Measurements from ENCODE around the gene LYZL1.

LYZL1 gene

GRCh38 chr10:29250066-29250465, 38.8 kb upstream of the LYZL1 start:
- TF ChIP-seq, protein P1, sequence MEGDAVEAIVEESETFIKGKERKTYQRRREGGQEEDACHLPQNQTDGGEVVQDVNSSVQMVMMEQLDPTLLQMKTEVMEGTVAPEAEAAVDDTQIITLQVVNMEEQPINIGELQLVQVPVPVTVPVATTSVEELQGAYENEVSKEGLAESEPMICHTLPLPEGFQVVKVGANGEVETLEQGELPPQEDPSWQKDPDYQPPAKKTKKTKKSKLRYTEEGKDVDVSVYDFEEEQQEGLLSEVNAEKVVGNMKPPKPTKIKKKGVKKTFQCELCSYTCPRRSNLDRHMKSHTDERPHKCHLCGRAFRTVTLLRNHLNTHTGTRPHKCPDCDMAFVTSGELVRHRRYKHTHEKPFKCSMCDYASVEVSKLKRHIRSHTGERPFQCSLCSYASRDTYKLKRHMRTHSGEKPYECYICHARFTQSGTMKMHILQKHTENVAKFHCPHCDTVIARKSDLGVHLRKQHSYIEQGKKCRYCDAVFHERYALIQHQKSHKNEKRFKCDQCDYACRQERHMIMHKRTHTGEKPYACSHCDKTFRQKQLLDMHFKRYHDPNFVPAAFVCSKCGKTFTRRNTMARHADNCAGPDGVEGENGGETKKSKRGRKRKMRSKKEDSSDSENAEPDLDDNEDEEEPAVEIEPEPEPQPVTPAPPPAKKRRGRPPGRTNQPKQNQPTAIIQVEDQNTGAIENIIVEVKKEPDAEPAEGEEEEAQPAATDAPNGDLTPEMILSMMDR (IDR thresholded peaks at IDR 0.05; ENCODE audit: insufficient read depth, low read length): no peak
- TF ChIP-seq POLR2AphosphoS5 (IDR thresholded peaks at IDR 0.05; ENCODE audit: low read depth): no peak
- H3K27me3 ChIP-seq (ENCODE audit: insufficient read depth, poor library complexity, severe bottlenecking): no peaks in the 10 kb centered on the region
- H3K4me3 ChIP-seq (replicated peaks; ENCODE audit: insufficient read depth, low read length): no peak overlapping the region
- no peak for DNase-seq (ENCODE audit: low read depth in 1 of 2, low spot score in 1 of 2)
- no peak overlapping the region for H3K27ac ChIP-seq (replicated peaks)

- H3K4me3 ChIP-seq (replicated peaks; ENCODE audit: insufficient read depth, low read length): no peak overlapping the region
- no peak overlapping the region for H3K27ac ChIP-seq (replicated peaks)
- TF ChIP-seq SPI1 (IDR thresholded peaks at IDR 0.05; ENCODE audit: borderline replicate concordance, low read depth) (no peak), POLR2AphosphoS5 (IDR thresholded peaks at IDR 0.05; ENCODE audit: low read depth) (no peak), GABPA (IDR thresholded peaks at IDR 0.05; ENCODE audit: low read depth) (no peak)
- TF ChIP-seq, protein P2, sequence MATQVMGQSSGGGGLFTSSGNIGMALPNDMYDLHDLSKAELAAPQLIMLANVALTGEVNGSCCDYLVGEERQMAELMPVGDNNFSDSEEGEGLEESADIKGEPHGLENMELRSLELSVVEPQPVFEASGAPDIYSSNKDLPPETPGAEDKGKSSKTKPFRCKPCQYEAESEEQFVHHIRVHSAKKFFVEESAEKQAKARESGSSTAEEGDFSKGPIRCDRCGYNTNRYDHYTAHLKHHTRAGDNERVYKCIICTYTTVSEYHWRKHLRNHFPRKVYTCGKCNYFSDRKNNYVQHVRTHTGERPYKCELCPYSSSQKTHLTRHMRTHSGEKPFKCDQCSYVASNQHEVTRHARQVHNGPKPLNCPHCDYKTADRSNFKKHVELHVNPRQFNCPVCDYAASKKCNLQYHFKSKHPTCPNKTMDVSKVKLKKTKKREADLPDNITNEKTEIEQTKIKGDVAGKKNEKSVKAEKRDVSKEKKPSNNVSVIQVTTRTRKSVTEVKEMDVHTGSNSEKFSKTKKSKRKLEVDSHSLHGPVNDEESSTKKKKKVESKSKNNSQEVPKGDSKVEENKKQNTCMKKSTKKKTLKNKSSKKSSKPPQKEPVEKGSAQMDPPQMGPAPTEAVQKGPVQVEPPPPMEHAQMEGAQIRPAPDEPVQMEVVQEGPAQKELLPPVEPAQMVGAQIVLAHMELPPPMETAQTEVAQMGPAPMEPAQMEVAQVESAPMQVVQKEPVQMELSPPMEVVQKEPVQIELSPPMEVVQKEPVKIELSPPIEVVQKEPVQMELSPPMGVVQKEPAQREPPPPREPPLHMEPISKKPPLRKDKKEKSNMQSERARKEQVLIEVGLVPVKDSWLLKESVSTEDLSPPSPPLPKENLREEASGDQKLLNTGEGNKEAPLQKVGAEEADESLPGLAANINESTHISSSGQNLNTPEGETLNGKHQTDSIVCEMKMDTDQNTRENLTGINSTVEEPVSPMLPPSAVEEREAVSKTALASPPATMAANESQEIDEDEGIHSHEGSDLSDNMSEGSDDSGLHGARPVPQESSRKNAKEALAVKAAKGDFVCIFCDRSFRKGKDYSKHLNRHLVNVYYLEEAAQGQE (IDR thresholded peaks at IDR 0.05; ENCODE audit: insufficient replicate concordance, low read depth): no peak
- TF ChIP-seq, protein P1 (IDR thresholded peaks at IDR 0.05; ENCODE audit: insufficient read depth, low read length): no peak
- no peaks in the 10 kb centered on the region for H3K27me3 ChIP-seq (ENCODE audit: insufficient read depth, poor library complexity, severe bottlenecking)
- DNase-seq (ENCODE audit: low read depth in 1 of 2, low spot score in 1 of 2): no peak
These were observed 35.8 kb upstream of the LYZL1 start for GRCh38 chr10:29252811-29253689.

- H3K4me3 ChIP-seq (replicated peaks; ENCODE audit: insufficient read depth, low read length): no peak overlapping the region
- H3K27me3 ChIP-seq (ENCODE audit: insufficient read depth, poor library complexity, severe bottlenecking): no peaks in the 10 kb centered on the region
- no peak for DNase-seq (ENCODE audit: low read depth in 1 of 2, low spot score in 1 of 2)
- H3K27ac ChIP-seq (replicated peaks): no peak overlapping the region
- TF ChIP-seq, protein P2 (IDR thresholded peaks at IDR 0.05; ENCODE audit: insufficient replicate concordance, low read depth): no peak
- TF ChIP-seq SPI1 (IDR thresholded peaks at IDR 0.05; ENCODE audit: borderline replicate concordance, low read depth) (no peak), GABPA (IDR thresholded peaks at IDR 0.05; ENCODE audit: low read depth) (no peak)
- TF ChIP-seq, protein P1 (IDR thresholded peaks at IDR 0.05; ENCODE audit: insufficient read depth, low read length): no peak
These were observed 35.2 kb upstream of the LYZL1 start for GRCh38 chr10:29253690-29254029.

Data from HL-60 (cell line).